GM12891 (cell line): ENCODE measurements around the gene MAPK1.
"Not testable (repeated sequence)": the region's sequence is repeated elsewhere in the genome, so short reads cannot be mapped to it uniquely, and the experiment has no call there.

Experiments used
- DNase-seq: peaks from one replicate; pipeline ENCODE4 v3.0.0; 2011; ENCODE audit warnings: low spot score; ENCODE audit not compliant: insufficient read length
- FAIRE-seq: peaks from 2 replicates; lab custom pipeline; 2011; peaks lifted over from hg19 to GRCh38; lab: Jason Lieb, UNC
- PAX5 ChIP-seq: IDR thresholded peaks from 2 replicates; pipeline ENCODE4 v1.6.1; 2011; ENCODE audit warnings: low read length, moderate library complexity, mild to moderate bottlenecking; ENCODE audit not compliant: insufficient read depth, severe bottlenecking
- POLR2A ChIP-seq: IDR thresholded peaks from 2 replicates; pipeline ENCODE4 v1.6.1; 2011; ENCODE audit warnings: low read depth, low read length, control low read depth
- POLR2AphosphoS5 ChIP-seq: IDR thresholded peaks from 2 replicates; pipeline ENCODE4 v1.6.1; 2011; ENCODE audit warnings: low read depth, low read length, control low read depth
- POU2F2 ChIP-seq: IDR thresholded peaks from 2 replicates; pipeline ENCODE4 v1.6.1; 2011; ENCODE audit warnings: low read depth, mild to moderate bottlenecking, control low read depth, low read length, moderate library complexity
- SPI1 ChIP-seq: IDR thresholded peaks from 2 replicates; pipeline ENCODE4 v1.6.1; 2011; ENCODE audit warnings: low read depth, low read length, control low read depth
- TAF1 ChIP-seq: IDR thresholded peaks from 2 replicates; pipeline ENCODE4 v1.6.1; 2011; ENCODE audit warnings: low read depth, low read length, control low read depth

Gene MAPK1

GRCh38 chr22:21736948-21737347 is 130.5 kb downstream of the MAPK1 start:
- DNase-seq (no peak), FAIRE-seq (no peak)

GRCh38 chr22:21736084-21736642 is 131.3 kb downstream of the MAPK1 start:
- peak; percentile 48 for FAIRE-seq
- no peak for DNase-seq
- no peak for TF ChIP-seq TAF1
- no peak for TF ChIP-seq POLR2A
- TF ChIP-seq POLR2AphosphoS5, result no peak
- TF ChIP-seq SPI1, result no peak
- TF ChIP-seq PAX5, result no peak
- no peak for TF ChIP-seq POU2F2

More at GRCh38 chr22:21736948-21737347, 130.5 kb downstream of the MAPK1 start:
- no peak for TF ChIP-seq POLR2AphosphoS5
- no peak for TF ChIP-seq POLR2A
- TF ChIP-seq TAF1, result no peak
- TF ChIP-seq SPI1, result no peak
- no peak for TF ChIP-seq PAX5
- TF ChIP-seq POU2F2, result no peak

GRCh38 chr22:21735200-21736083 is 132.0 kb downstream of the MAPK1 start, which contains the start of gene YPEL1:
Gene YPEL1 (minus strand): TSS chr22:21735794. CDS start chr22:21710744, 25,050 bp downstream.
- DNase-seq (peak; percentile 98), FAIRE-seq (peak; percentile 92)
- no peak for TF ChIP-seq PAX5
- TF ChIP-seq POU2F2, result no peak
- no peak for TF ChIP-seq POLR2A
- TF ChIP-seq POLR2AphosphoS5, result no peak
- no peak for TF ChIP-seq TAF1
- TF ChIP-seq SPI1, result no peak

- peak; percentile 26 for FAIRE-seq
Measured at GRCh38 chr22:21734540-21735199, 132.8 kb downstream of the MAPK1 start.

GRCh38 chr22:21731503-21731902 is 135.9 kb downstream of the MAPK1 start:
- TF ChIP-seq POLR2A (no peak), TAF1 (no peak), POLR2AphosphoS5 (no peak), POU2F2 (no peak), PAX5 (no peak), SPI1 (no peak)
- DNase-seq (no peak), FAIRE-seq (no peak)

More at GRCh38 chr22:21734540-21735199, 132.8 kb downstream of the MAPK1 start:
- TF ChIP-seq POLR2A, result no peak
- TF ChIP-seq POLR2AphosphoS5, result no peak
- TF ChIP-seq SPI1, result no peak
- no peak for TF ChIP-seq PAX5
- TF ChIP-seq POU2F2, result no peak
- TF ChIP-seq TAF1, result no peak
- DNase-seq, result no peak

- no peak for DNase-seq
- TF ChIP-seq SPI1 (no peak), PAX5 (no peak), POU2F2 (no peak), POLR2AphosphoS5 (no peak), POLR2A (no peak), TAF1 (no peak)
- no peak for FAIRE-seq
Measured at GRCh38 chr22:21730535-21731308, 136.7 kb downstream of the MAPK1 start.

GRCh38 chr22:21729184-21729583 is 138.3 kb downstream of the MAPK1 start:
- FAIRE-seq, DNase-seq: not testable (repeated sequence)

- DNase-seq (no peak), FAIRE-seq (no peak)
- TF ChIP-seq SPI1 (no peak), TAF1 (no peak), POU2F2 (no peak), POLR2A (no peak), POLR2AphosphoS5 (no peak), PAX5 (no peak)
Measured at GRCh38 chr22:21728270-21728669, 139.2 kb downstream of the MAPK1 start.

GRCh38 chr22:21727768-21728167 is 139.7 kb downstream of the MAPK1 start:
- no peak for FAIRE-seq
- no peak for TF ChIP-seq POLR2A
- TF ChIP-seq POLR2AphosphoS5, result no peak
- TF ChIP-seq SPI1, result no peak
- no peak for TF ChIP-seq POU2F2
- TF ChIP-seq PAX5, result no peak
- no peak for TF ChIP-seq TAF1
- DNase-seq, result no peak
